Vagina (tissue), 2 donors: ENCODE data around the gene MB.

ENCODE experiments used
- POLR2A ChIP-seq, 2 donors: fragments of 450-650 bp; IDR thresholded peaks; one replicate each; pipeline ENCODE4 v1.6.1; 2017; ENCODE audit warnings: antibody characterized with exemption in 2 of 2, mild to moderate bottlenecking in 2 of 2, moderate library complexity in 2 of 2
- TF ChIP-seq, protein P1 (sequence below), 3 experiments: fragments of 450-650 bp in 2 of 3; fragments of 200-600 bp in 1 of 3; sonication (generic) in 1 of 3; IDR thresholded peaks; one replicate each; pipeline ENCODE4 v1.5.1; 2017 to 2019; ENCODE audit warnings: antibody characterized with exemption in 3 of 3, mild to moderate bottlenecking in 2 of 3, moderate library complexity in 2 of 3

DNA sequence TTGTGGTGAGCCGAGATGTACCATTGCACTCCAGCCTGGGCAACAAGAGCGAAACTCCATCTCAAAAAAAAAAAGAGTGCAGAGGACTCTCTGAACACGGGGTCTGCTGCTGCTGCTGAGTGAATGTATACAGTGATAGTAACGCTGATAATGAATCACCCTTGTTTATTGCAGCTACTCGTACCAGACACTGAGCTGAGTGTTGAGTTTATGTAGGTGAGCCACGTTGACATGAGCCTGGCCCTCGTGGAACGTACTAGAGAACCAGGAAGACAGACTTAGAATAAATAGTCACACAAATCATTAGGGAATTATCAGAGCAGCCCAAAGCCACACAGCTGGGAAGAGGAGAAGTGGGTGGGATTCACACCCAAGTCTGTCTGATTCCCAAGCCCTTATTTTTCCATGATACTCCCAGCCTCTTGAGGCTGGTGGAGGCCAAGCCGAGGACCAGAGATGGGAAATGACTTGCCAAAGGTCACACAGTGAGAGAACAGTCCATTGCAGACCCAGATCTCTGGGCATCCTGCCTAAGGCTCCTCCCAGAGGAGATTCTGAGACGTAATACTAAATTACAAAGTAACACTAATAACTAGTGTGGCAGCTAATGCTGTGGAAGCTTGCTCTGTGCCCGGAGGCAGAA is 34.8 kb downstream of the MB start:
- TF ChIP-seq, protein P1, sequence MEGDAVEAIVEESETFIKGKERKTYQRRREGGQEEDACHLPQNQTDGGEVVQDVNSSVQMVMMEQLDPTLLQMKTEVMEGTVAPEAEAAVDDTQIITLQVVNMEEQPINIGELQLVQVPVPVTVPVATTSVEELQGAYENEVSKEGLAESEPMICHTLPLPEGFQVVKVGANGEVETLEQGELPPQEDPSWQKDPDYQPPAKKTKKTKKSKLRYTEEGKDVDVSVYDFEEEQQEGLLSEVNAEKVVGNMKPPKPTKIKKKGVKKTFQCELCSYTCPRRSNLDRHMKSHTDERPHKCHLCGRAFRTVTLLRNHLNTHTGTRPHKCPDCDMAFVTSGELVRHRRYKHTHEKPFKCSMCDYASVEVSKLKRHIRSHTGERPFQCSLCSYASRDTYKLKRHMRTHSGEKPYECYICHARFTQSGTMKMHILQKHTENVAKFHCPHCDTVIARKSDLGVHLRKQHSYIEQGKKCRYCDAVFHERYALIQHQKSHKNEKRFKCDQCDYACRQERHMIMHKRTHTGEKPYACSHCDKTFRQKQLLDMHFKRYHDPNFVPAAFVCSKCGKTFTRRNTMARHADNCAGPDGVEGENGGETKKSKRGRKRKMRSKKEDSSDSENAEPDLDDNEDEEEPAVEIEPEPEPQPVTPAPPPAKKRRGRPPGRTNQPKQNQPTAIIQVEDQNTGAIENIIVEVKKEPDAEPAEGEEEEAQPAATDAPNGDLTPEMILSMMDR (IDR thresholded peaks at IDR 0.05) = no peak
- TF ChIP-seq POLR2A (IDR thresholded peaks at IDR 0.05) = no peak
